NB4 (cell line): Measurements from ENCODE around the gene TRAPPC8.

ENCODE experiments used
- MAX ChIP-seq: IDR thresholded peaks from 2 replicates; pipeline ENCODE4 v1.6.1; 2011; ENCODE audit warnings: low read depth, low read length
- TF ChIP-seq, protein P1 (sequence below): IDR thresholded peaks from one replicate; pipeline ENCODE4 v1.5.1; 2012; ENCODE audit warnings: low read depth, low read length

GRCh38 chr18:31837879-31838278 is 105.0 kb downstream of the TRAPPC8 start:
- TF ChIP-seq, protein P1, sequence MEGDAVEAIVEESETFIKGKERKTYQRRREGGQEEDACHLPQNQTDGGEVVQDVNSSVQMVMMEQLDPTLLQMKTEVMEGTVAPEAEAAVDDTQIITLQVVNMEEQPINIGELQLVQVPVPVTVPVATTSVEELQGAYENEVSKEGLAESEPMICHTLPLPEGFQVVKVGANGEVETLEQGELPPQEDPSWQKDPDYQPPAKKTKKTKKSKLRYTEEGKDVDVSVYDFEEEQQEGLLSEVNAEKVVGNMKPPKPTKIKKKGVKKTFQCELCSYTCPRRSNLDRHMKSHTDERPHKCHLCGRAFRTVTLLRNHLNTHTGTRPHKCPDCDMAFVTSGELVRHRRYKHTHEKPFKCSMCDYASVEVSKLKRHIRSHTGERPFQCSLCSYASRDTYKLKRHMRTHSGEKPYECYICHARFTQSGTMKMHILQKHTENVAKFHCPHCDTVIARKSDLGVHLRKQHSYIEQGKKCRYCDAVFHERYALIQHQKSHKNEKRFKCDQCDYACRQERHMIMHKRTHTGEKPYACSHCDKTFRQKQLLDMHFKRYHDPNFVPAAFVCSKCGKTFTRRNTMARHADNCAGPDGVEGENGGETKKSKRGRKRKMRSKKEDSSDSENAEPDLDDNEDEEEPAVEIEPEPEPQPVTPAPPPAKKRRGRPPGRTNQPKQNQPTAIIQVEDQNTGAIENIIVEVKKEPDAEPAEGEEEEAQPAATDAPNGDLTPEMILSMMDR, result no peak
- TF ChIP-seq MAX, result no peak
